NCI-H1436 treated with DMSO at 0.1 percent for 48 hours (cell line): ENCODE results near the gene UGT1A4.
"Not testable (repeated sequence)": the region's sequence is repeated elsewhere in the genome, so short reads cannot be mapped to it uniquely, and the experiment has no call there.

Experiments
- DNase-seq: peaks from one replicate; lab custom pipeline; 2025; lab: John Stamatoyannopoulos, UW

Gene UGT1A4

GRCh38 chr2:233700028-233700635 lies 18.4 kb upstream of the UGT1A4 start:
- no peak for DNase-seq

GRCh38 chr2:233700842-233701241 lies 17.7 kb upstream of the UGT1A4 start:
- DNase-seq: not testable (repeated sequence)

- DNase-seq: no peak
Measured at GRCh38 chr2:233702238-233702637, 16.3 kb upstream of the UGT1A4 start.

- DNase-seq: no peak
Measured at GRCh38 chr2:233705911-233706506, 12.5 kb upstream of the UGT1A4 start.

DNA sequence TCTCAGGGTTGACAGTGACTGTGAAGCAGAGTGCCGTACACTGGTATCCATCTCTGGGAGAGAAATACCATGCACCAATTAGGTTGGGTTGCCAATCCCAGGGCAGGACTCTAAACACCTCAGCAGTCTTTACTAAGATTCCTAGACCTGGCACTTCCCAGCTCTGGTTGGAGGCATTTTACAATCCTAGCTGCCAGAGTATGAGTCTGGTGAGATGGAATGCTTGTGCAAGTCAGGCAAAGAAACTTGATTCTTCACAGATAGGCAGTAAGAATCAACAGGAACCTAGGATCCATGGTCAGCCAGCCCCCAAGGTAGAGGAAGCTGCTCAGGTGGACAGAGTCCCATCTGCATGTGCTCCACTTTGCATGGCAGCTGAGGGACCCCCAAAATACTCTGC lies 11.8 kb upstream of the UGT1A4 start:
- no peak for DNase-seq

DNA sequence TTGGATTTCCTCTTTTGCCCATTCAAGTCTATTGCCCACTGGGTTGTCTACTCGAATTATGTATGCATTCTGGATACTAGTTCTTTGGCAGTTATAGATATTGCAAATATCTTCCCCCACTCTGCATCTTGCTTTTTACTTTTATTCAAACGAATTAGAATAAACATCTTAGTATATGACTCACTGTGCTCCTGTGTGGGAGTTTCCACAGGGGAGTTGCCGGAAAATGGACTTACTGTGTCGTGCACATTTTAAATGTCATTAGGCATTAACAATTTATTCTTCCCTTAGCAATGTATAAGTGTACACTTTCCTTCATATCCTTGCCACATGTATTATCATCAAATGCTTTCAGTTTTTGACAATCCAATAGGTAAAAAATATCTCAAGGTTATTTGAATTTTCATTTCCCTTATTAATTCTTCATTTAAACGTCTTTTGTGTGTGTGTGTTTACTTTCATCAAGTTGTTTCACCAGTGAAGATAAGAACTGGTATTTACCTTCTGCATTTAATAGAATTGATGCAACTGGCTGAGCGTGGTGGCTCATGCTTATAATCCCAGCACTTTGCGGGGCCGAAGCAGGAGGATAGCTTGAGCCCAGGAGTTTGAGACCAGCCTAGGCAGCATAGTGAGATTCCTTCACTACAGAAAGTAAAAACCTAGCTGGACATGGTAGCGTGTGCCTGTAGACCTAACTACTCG lies 10.4 kb upstream of the UGT1A4 start:
- DNase-seq: no peak

- no peak for DNase-seq
Measured at GRCh38 chr2:233708942-233709341, 9.6 kb upstream of the UGT1A4 start.

DNA sequence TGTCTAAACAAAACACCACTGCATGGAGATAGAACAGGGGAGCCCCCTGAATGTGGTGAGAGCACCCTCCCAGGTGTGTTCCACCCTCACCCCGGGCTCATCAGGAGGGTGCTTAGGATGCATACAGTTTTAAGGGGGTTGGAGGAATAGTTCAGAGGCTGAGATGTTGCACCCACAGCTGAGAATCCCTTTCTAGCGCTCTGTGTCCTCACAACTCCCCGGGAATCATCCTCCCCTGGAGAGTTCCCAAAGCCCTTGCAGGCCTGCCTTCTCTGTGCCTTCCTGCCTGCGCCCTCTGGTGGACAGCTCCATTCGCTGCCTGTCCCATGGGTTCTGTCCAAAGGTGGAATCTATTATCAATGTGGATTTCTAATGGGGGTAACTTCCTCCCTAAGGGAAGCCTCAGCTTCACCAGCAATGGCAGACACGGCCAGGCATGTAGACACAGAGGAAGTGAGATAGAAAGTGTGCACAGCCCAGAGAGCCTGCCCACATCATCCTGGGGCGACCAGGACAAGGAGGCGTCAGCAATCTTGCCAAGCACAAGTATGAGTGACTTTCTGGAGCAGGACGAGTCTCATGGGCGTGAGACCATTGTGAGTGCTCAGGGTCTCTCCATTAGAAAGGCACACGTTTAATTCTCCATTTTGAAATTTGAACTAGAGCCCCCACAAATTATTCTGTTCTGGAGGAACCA lies 7.1 kb upstream of the UGT1A4 start:
- no peak for DNase-seq

DNA sequence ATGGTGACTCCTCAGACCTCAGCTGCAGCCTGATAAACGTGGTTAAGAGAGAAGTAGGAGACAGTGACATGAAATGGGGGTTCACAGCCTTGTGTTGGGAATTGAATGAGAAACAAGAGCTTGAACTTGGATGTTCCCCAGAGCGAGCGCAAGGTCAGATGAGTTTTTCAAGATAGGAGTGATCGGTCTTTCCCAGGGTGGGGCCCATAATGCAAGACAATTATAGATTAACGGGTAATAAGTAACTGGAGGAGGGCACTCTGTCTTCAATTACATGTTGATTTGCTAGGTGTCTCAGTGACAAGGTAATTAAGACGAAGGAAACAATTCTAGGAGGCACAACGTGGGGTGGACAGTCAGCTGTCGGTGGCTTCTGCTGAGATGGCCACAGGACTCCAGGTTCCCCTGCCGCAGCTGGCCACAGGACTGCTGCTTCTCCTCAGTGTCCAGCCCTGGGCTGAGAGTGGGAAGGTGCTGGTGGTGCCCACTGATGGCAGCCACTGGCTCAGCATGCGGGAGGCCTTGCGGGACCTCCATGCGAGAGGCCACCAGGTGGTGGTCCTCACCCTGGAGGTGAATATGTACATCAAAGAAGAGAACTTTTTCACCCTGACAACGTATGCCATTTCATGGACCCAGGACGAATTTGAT lies 5.8 kb upstream of the UGT1A4 start, which contains the start of gene UGT1A5:
UGT1A5 (plus strand) TSS at position 297 of the 651 bp plus-strand sequence; CDS start at position 382, 85 bp downstream.
- no peak for DNase-seq

- DNase-seq: no peak
Measured at GRCh38 chr2:233713262-233713615, 5.3 kb upstream of the UGT1A4 start.

DNA sequence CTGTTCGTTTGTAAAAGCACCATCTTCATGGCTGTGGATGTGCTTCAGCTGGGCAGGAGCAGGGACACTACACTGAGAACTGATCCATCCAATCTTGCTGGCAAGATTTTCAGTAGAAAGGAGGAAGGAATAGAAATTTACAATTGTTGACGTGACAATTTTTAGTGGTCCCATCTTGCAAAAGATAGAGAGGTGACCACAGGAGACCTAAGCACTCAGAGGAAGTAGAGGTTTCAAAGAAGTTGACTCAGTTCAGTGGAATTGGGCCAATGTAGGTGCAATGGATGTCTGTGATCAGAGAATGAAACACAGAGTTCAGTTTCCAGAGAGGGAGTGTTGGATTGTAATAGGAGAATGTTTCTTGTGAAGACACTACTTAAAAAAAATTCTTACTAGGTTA lies 4.4 kb upstream of the UGT1A4 start:
- DNase-seq: no peak

GRCh38 chr2:233728723-233729301 lies 10.3 kb downstream of the UGT1A4 start, which contains the start of gene UGT1A3:
TSS of gene UGT1A3 (plus strand) at chr2:233729042. CDS start at chr2:233729127, 85 bp downstream.
- no peak for DNase-seq

GRCh38 chr2:233736868-233737653 lies 18.5 kb downstream of the UGT1A4 start:
- DNase-seq: not testable (repeated sequence)

DNA sequence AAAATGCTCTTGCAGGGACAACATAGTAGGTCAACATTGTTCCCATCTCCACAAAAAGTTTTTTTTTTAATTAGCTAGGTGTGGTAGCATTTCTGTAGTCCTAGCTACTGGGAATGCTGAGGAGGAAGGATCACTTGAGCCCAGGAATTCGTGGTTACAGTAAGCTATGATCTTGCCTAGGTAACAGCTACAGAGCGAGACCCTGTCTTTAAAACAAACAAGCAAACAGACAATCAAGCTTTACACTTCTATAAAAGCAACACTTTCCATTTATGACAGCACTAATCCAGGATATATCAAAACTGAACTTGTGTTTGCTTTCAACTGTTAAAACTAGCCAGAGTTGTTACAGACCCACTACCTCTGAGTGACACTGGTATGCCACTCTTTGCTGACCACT lies 22.3 kb downstream of the UGT1A4 start:
- DNase-seq: no peak

GRCh38 chr2:233743464-233744259 lies 25.1 kb downstream of the UGT1A4 start:
- no peak for DNase-seq

GRCh38 chr2:233745073-233745755 lies 26.7 kb downstream of the UGT1A4 start:
- DNase-seq: no peak

DNA sequence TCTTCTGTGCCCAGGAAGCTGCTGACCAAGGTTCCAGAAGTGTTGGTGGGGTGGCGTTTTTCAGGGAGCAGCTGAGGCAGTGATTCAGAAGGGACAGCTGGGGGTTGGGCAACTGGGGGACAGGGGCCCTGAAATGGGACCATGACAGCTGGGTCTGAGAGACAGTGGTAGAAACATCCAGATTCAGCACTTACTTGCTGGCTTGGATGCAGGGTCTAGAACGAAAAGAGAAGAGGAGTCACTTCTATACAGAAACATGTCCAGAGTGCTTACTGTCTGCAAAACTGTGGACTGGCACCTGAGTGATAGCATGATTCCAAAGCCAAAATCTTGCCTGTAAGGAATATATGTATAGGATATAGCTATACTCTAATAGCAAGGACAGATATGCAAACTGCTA lies 27.3 kb downstream of the UGT1A4 start:
- DNase-seq: not testable (repeated sequence)

- no peak for DNase-seq
Measured at GRCh38 chr2:233746475-233747282, 28.1 kb downstream of the UGT1A4 start.

- DNase-seq: no peak
Measured at GRCh38 chr2:233747283-233747544, 28.7 kb downstream of the UGT1A4 start.
